ENCODE measurements around the gene TMEM44.

TMEM44 gene

DNA sequence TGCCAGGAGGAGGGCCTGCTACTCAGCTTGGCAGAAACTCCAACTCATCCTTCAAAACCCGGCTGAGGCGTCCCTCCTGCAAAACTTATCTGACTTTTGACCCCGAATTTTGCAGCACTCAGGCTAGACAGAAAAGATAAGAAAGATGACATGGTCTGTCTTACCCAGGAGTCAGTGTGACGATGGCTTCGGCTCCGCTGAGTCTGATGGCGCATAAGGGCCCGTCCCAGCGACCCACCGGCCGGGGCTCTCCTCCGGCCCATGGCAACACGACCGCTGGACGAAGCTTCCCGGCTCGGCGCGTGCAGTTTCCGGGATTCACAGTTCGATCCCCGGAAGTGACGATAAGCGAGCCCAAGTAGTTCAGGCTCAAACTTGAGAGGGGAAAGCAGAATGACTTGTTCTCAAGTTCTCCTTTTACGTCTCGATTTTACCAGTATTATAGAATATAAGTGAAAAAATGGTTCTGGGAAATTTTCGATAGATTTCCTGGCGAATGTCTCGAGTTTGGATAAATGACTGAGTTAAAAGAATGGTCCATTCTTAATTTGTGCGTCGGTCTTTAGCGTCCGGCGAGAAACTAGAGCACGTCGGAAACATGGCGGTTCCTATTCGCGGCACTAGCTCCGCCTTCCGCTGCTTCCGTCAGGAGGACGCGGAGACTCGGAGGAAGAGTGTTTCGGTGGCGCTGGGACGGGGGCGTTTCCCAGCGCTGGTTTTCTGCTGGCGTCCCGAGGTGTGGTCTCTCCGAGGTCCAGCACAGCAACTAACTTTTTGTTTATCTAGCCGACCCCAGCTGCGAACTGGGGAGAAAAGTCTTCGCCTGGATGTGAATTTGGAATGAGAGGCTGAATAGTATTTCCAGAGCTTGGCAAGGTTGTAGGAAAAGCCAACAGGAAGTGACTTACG is 38.9 kb upstream of the TMEM44 start, which contains the start of gene LSG1:
Gene LSG1 (minus strand): TSS at position 292 of the 909 bp plus-strand sequence. CDS start 29 bp downstream, at position 263.
- peak within 1 kb of the TSS; percentile 90 for H3K9ac ChIP-seq (ENCODE audit: low read length)
- H3K36me3 ChIP-seq (ENCODE audit: control insufficient read depth, insufficient read depth, low read length), result peaks cover 23% of the 10 kb centered on the region
- no peaks in the 10 kb centered on the region for H3K9me3 ChIP-seq (ENCODE audit: control insufficient read depth, insufficient read depth, low read depth, low read length)
- peaks cover 14% of the 10 kb centered on the region for H3K27me3 ChIP-seq (ENCODE audit: control insufficient read depth, insufficient read depth, low read length)
- peaks cover 4% of the 10 kb centered on the region; the same call in 1 of the 2 replicates for H3K4me1 ChIP-seq (ENCODE audit: control insufficient read depth, insufficient read depth, low read length)
- peak within 1 kb of the TSS; percentile 97 for H3K27ac ChIP-seq (ENCODE audit: low read depth, low read length)
- peak within 1 kb of the TSS; percentile 90 for H3K4me3 ChIP-seq (ENCODE audit: low read depth, low read length)

DNA sequence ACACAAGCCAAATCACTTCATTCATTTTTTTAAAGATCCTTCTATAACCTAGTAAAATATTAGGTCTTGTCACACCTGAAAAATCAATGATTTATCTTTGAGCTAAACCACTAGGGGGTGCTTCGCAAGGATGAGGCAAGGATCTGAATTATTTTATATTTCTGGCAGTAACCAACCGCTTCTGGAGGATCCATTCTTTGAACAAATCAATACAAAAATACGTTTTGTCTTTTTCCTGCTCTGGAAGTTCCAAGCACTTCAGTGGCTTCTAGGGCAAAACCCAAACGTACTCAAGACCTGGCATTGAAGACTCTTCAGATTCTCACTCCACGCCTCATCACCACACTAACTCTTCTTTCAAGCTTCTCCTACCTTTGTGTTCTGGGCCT is 38.3 kb upstream of the TMEM44 start:
- Histone ChIP-seq H3K4me1 (ENCODE audit: control insufficient read depth, insufficient read depth, low read length) (peaks cover 4% of the 10 kb centered on the region; the same call in 1 of the 2 replicates), H3K36me3 (ENCODE audit: control insufficient read depth, insufficient read depth, low read length) (peaks cover 29% of the 10 kb centered on the region), H3K27me3 (ENCODE audit: control insufficient read depth, insufficient read depth, low read length) (peaks cover 14% of the 10 kb centered on the region), H3K9ac (ENCODE audit: low read length) (peak overlapping the region; percentile 90), H3K27ac (ENCODE audit: low read depth, low read length) (peak overlapping the region; percentile 97), H3K9me3 (ENCODE audit: control insufficient read depth, insufficient read depth, low read depth, low read length) (no peaks in the 10 kb centered on the region), H3K4me3 (ENCODE audit: low read depth, low read length) (peak overlapping the region; percentile 90)

DNA sequence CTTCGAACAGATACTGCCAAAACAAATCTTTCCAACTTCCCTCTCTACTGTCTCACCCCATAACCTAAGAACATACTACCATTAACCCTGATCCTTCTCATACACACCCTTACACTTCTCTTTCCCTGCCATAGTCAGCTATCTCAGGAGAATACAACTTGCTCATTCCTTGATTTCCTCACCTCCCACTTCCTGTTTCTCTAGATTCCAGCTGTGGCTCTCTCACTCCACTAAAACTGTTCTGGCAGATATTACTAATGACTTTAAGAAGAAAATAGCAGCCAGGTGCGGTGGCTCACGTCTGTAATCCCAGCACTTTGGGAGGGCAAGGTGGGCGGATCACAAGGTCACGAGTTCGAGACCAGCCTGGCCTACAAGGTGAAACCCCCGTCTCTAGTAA is 34.1 kb upstream of the TMEM44 start:
- H3K27me3 ChIP-seq (ENCODE audit: control insufficient read depth, insufficient read depth, low read length), result no peaks in the 10 kb centered on the region
- no peaks in the 10 kb centered on the region for H3K9me3 ChIP-seq (ENCODE audit: control insufficient read depth, insufficient read depth, low read depth, low read length)
- H3K9ac ChIP-seq (ENCODE audit: low read length), result no peak overlapping the region
- H3K4me3 ChIP-seq (ENCODE audit: low read depth, low read length), result no peak overlapping the region
- H3K4me1 ChIP-seq (ENCODE audit: control insufficient read depth, insufficient read depth, low read length), result peaks cover 4% of the 10 kb centered on the region; the same call in 1 of the 2 replicates
- H3K27ac ChIP-seq (ENCODE audit: low read depth, low read length), result no peak overlapping the region
- H3K36me3 ChIP-seq (ENCODE audit: control insufficient read depth, insufficient read depth, low read length), result peaks cover 61% of the 10 kb centered on the region

DNA sequence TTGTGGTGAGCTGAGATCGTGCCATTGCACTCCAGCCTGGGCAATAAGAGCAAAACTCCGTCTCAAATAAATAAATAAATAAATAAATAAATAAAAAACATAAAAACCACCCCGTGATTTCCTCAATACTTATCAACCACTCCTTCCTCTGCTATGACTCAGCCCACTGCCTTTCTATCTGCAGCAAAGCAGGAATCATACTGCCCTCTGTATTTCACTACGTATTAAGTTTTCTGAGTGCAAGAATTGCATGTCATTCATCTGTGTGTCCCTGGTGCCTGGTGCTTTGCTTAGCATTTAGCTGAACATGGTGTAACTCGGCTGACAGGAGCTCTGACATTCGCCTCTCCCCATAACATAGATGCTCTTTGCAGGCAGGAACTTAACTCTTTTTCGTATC is 31.6 kb upstream of the TMEM44 start:
- Histone ChIP-seq H3K9me3 (ENCODE audit: control insufficient read depth, insufficient read depth, low read depth, low read length) (no peaks in the 10 kb centered on the region), H3K27me3 (ENCODE audit: control insufficient read depth, insufficient read depth, low read length) (no peaks in the 10 kb centered on the region), H3K27ac (ENCODE audit: low read depth, low read length) (no peak overlapping the region), H3K4me3 (ENCODE audit: low read depth, low read length) (no peak overlapping the region), H3K4me1 (ENCODE audit: control insufficient read depth, insufficient read depth, low read length) (no peaks in the 10 kb centered on the region), H3K9ac (ENCODE audit: low read length) (no peak overlapping the region), H3K36me3 (ENCODE audit: control insufficient read depth, insufficient read depth, low read length) (peaks cover 80% of the 10 kb centered on the region)

DNA sequence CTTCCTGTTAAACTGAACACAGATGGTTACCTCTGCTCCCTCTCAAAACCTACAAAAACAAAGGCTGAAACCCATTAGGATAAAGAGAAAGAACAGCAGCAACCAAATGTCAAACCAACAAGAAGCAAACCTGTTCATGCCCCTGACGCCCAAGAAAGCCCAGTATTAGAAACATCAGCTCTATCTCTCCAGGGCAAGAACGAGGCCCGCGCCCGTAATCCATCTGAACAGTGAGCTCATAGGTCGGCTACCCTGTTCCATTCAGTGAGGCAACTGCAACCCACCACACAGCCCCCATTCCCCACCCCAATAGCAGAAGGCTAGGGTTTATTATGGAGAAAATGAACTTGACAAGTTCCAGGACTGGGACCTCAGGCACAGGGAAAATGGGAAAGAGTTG is 28.7 kb upstream of the TMEM44 start:
- H3K9ac ChIP-seq (ENCODE audit: low read length), result no peak overlapping the region
- no peak overlapping the region for H3K4me3 ChIP-seq (ENCODE audit: low read depth, low read length)
- no peaks in the 10 kb centered on the region for H3K27me3 ChIP-seq (ENCODE audit: control insufficient read depth, insufficient read depth, low read length)
- H3K4me1 ChIP-seq (ENCODE audit: control insufficient read depth, insufficient read depth, low read length), result no peaks in the 10 kb centered on the region
- no peak overlapping the region for H3K27ac ChIP-seq (ENCODE audit: low read depth, low read length)
- no peaks in the 10 kb centered on the region for H3K9me3 ChIP-seq (ENCODE audit: control insufficient read depth, insufficient read depth, low read depth, low read length)
- H3K36me3 ChIP-seq (ENCODE audit: control insufficient read depth, insufficient read depth, low read length), result peaks cover 84% of the 10 kb centered on the region

DNA sequence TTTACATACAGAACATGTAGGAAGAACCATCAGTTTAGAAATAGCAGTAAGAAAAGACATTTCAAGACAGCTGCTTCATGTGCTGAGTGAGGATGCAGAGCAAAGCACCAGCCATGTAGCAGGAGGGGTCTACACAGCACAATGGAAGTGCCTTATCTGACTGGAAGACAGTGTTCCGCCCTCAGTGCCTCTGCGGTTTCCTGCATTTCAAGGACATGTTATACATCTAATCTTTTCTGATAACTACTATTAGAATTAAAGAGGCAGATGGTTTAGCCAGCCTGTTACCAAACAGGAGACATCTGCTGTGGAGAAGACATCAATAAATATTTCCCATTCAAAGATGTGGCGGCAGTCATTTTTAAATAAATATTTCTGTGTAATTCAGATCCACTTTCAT is 28.2 kb upstream of the TMEM44 start:
- Histone ChIP-seq H3K9ac (ENCODE audit: low read length) (no peak overlapping the region), H3K27ac (ENCODE audit: low read depth, low read length) (no peak overlapping the region), H3K4me1 (ENCODE audit: control insufficient read depth, insufficient read depth, low read length) (no peaks in the 10 kb centered on the region), H3K9me3 (ENCODE audit: control insufficient read depth, insufficient read depth, low read depth, low read length) (no peaks in the 10 kb centered on the region), H3K36me3 (ENCODE audit: control insufficient read depth, insufficient read depth, low read length) (peaks cover 78% of the 10 kb centered on the region), H3K27me3 (ENCODE audit: control insufficient read depth, insufficient read depth, low read length) (no peaks in the 10 kb centered on the region), H3K4me3 (ENCODE audit: low read depth, low read length) (no peak overlapping the region)

DNA sequence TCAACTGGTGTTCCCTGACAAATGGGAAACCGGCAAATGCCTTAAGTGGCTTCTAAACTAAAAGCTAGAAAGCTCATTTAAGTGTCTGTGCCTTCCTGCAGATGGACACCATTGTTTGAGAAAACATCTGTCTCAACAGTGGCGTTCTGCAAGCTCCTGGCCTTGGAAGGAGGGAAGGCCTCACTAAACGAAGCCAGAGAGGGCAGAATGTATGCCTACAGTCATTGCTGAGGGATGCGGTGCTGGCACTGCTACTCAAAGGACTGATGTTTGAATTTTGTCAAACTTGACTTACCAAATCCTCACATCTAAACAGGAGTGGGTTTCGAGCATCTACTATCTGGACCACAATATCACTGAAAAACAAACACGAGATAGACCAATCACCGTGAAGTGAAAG is 26.6 kb upstream of the TMEM44 start:
- Histone ChIP-seq H3K27ac (ENCODE audit: low read depth, low read length) (no peak overlapping the region), H3K4me1 (ENCODE audit: control insufficient read depth, insufficient read depth, low read length) (peaks cover 3% of the 10 kb centered on the region; the same call in 1 of the 2 replicates), H3K27me3 (ENCODE audit: control insufficient read depth, insufficient read depth, low read length) (no peaks in the 10 kb centered on the region), H3K36me3 (ENCODE audit: control insufficient read depth, insufficient read depth, low read length) (peaks cover 68% of the 10 kb centered on the region), H3K9me3 (ENCODE audit: control insufficient read depth, insufficient read depth, low read depth, low read length) (no peaks in the 10 kb centered on the region), H3K4me3 (ENCODE audit: low read depth, low read length) (no peak overlapping the region), H3K9ac (ENCODE audit: low read length) (no peak overlapping the region)

DNA sequence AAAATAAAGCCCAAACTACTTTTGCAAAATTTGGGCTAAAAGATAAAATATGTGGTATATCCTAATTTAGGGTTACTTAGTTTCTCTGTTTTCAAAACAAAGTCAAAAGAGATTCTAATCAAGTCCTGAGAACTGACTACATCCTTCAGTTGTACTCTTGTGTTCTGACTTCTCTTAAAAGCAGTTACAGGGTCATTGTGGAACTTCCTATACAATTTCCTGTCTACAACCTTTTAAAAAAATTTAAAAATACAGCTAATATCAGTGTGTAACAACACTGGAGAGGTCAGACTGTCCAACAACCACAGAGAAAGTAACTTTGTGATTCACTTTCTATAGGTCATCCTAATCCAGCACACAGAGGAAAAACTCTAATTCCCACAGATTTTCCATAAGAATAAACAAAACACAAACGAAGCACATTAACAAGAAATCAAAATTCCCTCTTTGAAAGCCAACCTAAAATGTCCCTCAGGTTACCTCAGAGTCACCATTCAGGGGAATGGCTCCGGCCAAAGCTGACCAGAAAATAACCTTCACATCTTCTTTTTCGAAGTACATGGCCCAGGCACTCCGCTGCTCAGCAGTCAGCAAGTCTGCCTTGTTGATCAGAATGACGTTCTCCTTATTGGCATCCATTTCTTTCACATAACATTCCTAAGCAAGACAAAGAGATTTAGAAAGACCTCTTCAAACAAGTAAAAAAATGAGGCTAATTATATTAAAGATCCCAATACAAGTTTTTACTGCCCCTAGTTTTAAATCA is 25.4 kb upstream of the TMEM44 start:
- H3K4me1 ChIP-seq (ENCODE audit: control insufficient read depth, insufficient read depth, low read length), result peaks cover 15% of the 10 kb centered on the region
- H3K27me3 ChIP-seq (ENCODE audit: control insufficient read depth, insufficient read depth, low read length), result no peaks in the 10 kb centered on the region
- H3K9me3 ChIP-seq (ENCODE audit: control insufficient read depth, insufficient read depth, low read depth, low read length), result no peaks in the 10 kb centered on the region
- peaks cover 71% of the 10 kb centered on the region for H3K36me3 ChIP-seq (ENCODE audit: control insufficient read depth, insufficient read depth, low read length)
- H3K27ac ChIP-seq (ENCODE audit: low read depth, low read length), result no peak overlapping the region
- no peak overlapping the region for H3K9ac ChIP-seq (ENCODE audit: low read length)
- H3K4me3 ChIP-seq (ENCODE audit: low read depth, low read length), result no peak overlapping the region

DNA sequence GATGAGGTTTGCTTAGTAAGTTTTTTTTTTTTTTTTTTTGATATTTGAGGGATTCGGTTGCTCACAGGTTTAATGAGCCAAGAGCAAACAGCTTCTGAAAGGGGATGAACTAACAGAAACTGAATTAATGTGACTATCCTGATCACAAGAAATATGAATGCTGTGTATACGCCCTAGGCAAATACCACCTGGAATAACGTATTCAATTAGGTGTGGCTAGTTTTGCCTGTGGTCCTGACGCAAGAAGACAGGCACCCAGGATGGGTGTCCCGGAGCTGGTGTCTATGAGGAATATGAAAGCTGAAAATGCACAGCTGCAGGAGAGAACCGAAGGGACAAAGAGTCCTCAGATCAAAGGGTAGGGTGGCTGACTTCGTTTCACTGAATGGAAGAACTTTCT is 24.2 kb upstream of the TMEM44 start:
- H3K27me3 ChIP-seq (ENCODE audit: control insufficient read depth, insufficient read depth, low read length), result no peaks in the 10 kb centered on the region
- H3K4me3 ChIP-seq (ENCODE audit: low read depth, low read length), result no peak overlapping the region
- H3K27ac ChIP-seq (ENCODE audit: low read depth, low read length), result no peak overlapping the region
- no peak overlapping the region for H3K9ac ChIP-seq (ENCODE audit: low read length)
- peaks cover 72% of the 10 kb centered on the region for H3K36me3 ChIP-seq (ENCODE audit: control insufficient read depth, insufficient read depth, low read length)
- peaks cover 15% of the 10 kb centered on the region for H3K4me1 ChIP-seq (ENCODE audit: control insufficient read depth, insufficient read depth, low read length)
- no peaks in the 10 kb centered on the region for H3K9me3 ChIP-seq (ENCODE audit: control insufficient read depth, insufficient read depth, low read depth, low read length)

DNA sequence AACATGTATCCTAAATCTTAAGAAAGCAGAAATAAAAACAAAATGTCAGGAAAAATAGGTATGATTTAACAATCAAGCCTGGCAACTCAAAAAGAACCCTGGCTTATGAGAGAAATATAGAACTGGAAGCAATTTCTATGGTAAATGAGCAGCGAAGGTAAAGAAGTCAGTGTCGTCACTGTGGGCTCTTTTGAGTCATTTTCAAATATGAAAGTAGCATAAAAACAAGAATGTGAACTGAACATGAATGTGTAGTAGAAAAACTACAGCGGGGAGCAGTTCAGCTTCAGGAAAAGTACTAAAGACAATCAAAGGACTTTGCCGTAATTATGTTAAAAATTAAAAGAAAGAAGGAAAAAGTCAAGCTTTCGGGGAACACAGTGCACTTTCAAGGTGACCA is 21.2 kb upstream of the TMEM44 start:
- no peaks in the 10 kb centered on the region for H3K27me3 ChIP-seq (ENCODE audit: control insufficient read depth, insufficient read depth, low read length)
- peak overlapping the region; percentile 89 for H3K27ac ChIP-seq (ENCODE audit: low read depth, low read length)
- peaks cover 75% of the 10 kb centered on the region for H3K36me3 ChIP-seq (ENCODE audit: control insufficient read depth, insufficient read depth, low read length)
- no peak overlapping the region for H3K4me3 ChIP-seq (ENCODE audit: low read depth, low read length)
- H3K9ac ChIP-seq (ENCODE audit: low read length), result peak overlapping the region; percentile 41
- no peaks in the 10 kb centered on the region for H3K9me3 ChIP-seq (ENCODE audit: control insufficient read depth, insufficient read depth, low read depth, low read length)
- peaks cover 15% of the 10 kb centered on the region for H3K4me1 ChIP-seq (ENCODE audit: control insufficient read depth, insufficient read depth, low read length)

DNA sequence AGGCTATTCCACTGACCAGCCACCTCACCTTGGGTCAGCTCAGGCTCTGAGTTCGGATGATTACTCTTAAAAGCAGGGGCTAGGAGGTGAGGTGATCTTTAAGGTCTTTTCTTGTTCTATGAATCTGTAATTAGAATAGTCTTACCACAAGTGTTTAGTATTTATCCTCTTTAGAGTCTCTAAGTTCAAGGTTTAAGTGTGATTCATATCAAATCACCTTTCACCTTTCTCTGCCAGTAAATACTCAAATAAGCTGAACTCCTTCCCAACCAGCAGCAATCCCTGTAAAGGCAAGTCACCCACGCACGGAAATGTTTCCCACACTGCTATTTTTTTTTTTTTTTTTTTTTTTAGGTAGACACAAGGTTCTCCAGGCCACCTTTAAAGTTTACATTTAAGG is 14.5 kb upstream of the TMEM44 start:
- peaks cover 92% of the 10 kb centered on the region for H3K36me3 ChIP-seq (ENCODE audit: control insufficient read depth, insufficient read depth, low read length)
- no peak overlapping the region for H3K4me3 ChIP-seq (ENCODE audit: low read depth, low read length)
- no peaks in the 10 kb centered on the region for H3K9me3 ChIP-seq (ENCODE audit: control insufficient read depth, insufficient read depth, low read depth, low read length)
- H3K27ac ChIP-seq (ENCODE audit: low read depth, low read length), result no peak overlapping the region
- no peaks in the 10 kb centered on the region for H3K4me1 ChIP-seq (ENCODE audit: control insufficient read depth, insufficient read depth, low read length)
- H3K9ac ChIP-seq (ENCODE audit: low read length), result no peak overlapping the region
- H3K27me3 ChIP-seq (ENCODE audit: control insufficient read depth, insufficient read depth, low read length), result no peaks in the 10 kb centered on the region
